ENCODE measurements around the gene ARHGAP40.

The ARHGAP40 gene

GRCh38 chr20:38617011-38617829 lies 15.6 kb downstream of the ARHGAP40 start:
- no peak for DNase-seq (ENCODE audit: low read depth)

GRCh38 chr20:38617830-38618196 lies 16.2 kb downstream of the ARHGAP40 start:
- no peak for DNase-seq (ENCODE audit: low read depth)

GRCh38 chr20:38620441-38620840 lies 18.8 kb downstream of the ARHGAP40 start:
- DNase-seq (ENCODE audit: low read depth) = no peak

- no peak for DNase-seq (ENCODE audit: low read depth)
Measured at GRCh38 chr20:38623061-38623460, 21.5 kb downstream of the ARHGAP40 start.

- DNase-seq (ENCODE audit: low read depth) = no peak
Measured at GRCh38 chr20:38624084-38624483, 22.5 kb downstream of the ARHGAP40 start.

GRCh38 chr20:38625896-38626295 lies 24.3 kb downstream of the ARHGAP40 start:
- no peak for DNase-seq (ENCODE audit: low read depth)

GRCh38 chr20:38626921-38627659 lies 25.5 kb downstream of the ARHGAP40 start:
- DNase-seq (ENCODE audit: low read depth) = no peak

GRCh38 chr20:38628580-38629470 lies 27.2 kb downstream of the ARHGAP40 start:
- no peak for DNase-seq (ENCODE audit: low read depth)

GRCh38 chr20:38629979-38630378 lies 28.4 kb downstream of the ARHGAP40 start:
- DNase-seq (ENCODE audit: low read depth) = no peak

- DNase-seq (ENCODE audit: low read depth) = no peak
Measured at GRCh38 chr20:38630727-38631126, 29.1 kb downstream of the ARHGAP40 start.

- DNase-seq (ENCODE audit: low read depth) = no peak
Measured at GRCh38 chr20:38631155-38632022, 29.8 kb downstream of the ARHGAP40 start.

- peak; percentile 37 for DNase-seq (ENCODE audit: low read depth)
Measured at GRCh38 chr20:38633577-38634093, 32.0 kb downstream of the ARHGAP40 start.

- DNase-seq (ENCODE audit: low read depth) = no peak
Measured at GRCh38 chr20:38635721-38636288, 34.2 kb downstream of the ARHGAP40 start.

- DNase-seq (ENCODE audit: low read depth) = no peak
Measured at GRCh38 chr20:38640521-38640920, 38.9 kb downstream of the ARHGAP40 start.

- no peak for DNase-seq (ENCODE audit: low read depth)
Measured at GRCh38 chr20:38642498-38642897, 40.9 kb downstream of the ARHGAP40 start.

GRCh38 chr20:38644588-38645260 lies 43.1 kb downstream of the ARHGAP40 start:
- no peak for DNase-seq (ENCODE audit: low read depth)

GRCh38 chr20:38645351-38645750 lies 43.7 kb downstream of the ARHGAP40 start:
- DNase-seq (ENCODE audit: low read depth) = no peak

- peak; percentile 82 for DNase-seq (ENCODE audit: low read depth)
Measured at GRCh38 chr20:38645980-38646858, 44.6 kb downstream of the ARHGAP40 start.

- DNase-seq (ENCODE audit: low read depth) = no peak
Measured at GRCh38 chr20:38649275-38649891, 47.8 kb downstream of the ARHGAP40 start.
